GM21825 (cell line): ENCODE results near the gene PLEKHA8.
A peak's percentile ranks its signal among the peaks of the same experiment; 100 is the strongest.

Source experiments
- ATAC-seq: cut with Tn5 transposase; IDR thresholded peaks from one replicate; pipeline ENCODE4 v1.9.1; 2021; ENCODE audit warnings: mild to moderate bottlenecking, moderate library complexity; ENCODE audit not compliant: unreplicated experiment

Gene PLEKHA8

DNA sequence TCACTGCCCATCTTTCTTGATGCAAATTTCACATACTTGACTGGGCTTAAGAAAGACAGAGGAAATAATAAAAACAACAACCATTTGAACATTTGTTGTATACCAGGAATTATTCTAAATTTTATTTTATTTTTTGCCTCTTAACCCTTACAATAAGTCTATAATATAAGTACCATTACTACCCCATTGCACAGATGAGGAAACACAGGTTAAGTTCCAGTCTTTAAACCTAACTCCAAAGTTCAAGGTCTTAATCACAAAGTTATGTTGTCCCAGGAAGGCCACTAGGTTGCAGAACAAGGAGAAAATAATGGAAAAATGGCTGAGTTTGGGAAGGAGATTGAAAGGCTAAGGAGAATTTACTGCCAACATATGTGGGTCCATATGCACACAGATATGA, 5.2 kb upstream of the PLEKHA8 start:
- ATAC-seq, result no peak

- ATAC-seq, result no peak
These were observed 4.7 kb upstream of the PLEKHA8 start for GRCh38 chr7:30023524-30023923.

- ATAC-seq, result peak; percentile 73
These were observed 1.8 kb upstream of the PLEKHA8 start, which contains the start of gene FKBP14 for GRCh38 chr7:30026229-30027064. Gene FKBP14, minus strand, starts transcription at chr7:30026702. Its CDS starts 194 bp downstream, at chr7:30026508.

GRCh38 chr7:30027065-30027456, 1.2 kb upstream of the PLEKHA8 start:
- ATAC-seq, result peak; percentile 19

GRCh38 chr7:30027740-30028215, 434 bp upstream of the PLEKHA8 start:
- ATAC-seq, result peak; percentile 3

GRCh38 chr7:30028749-30029635, 780 bp downstream of the PLEKHA8 start:
- peak; percentile 15 for ATAC-seq

DNA sequence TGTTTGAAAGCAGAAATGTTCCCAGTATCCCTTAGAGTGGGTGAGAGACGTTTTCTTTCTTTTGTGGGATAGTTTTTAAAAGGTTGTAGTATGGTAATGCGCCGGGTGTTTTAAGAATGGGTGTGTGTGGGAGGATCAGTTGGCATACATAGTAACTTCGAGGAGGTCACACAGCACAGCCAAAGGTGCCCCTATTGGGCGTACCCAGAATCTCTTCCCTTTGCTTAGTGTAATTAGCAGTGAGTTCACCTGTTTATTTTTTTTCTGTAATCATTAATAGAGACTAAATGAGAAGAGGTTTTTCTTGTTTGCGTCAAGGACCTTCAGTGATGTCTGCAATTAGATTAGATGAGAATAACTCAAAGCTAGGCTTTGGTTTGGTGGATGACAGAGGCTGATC, 1.5 kb downstream of the PLEKHA8 start:
- no peak for ATAC-seq

DNA sequence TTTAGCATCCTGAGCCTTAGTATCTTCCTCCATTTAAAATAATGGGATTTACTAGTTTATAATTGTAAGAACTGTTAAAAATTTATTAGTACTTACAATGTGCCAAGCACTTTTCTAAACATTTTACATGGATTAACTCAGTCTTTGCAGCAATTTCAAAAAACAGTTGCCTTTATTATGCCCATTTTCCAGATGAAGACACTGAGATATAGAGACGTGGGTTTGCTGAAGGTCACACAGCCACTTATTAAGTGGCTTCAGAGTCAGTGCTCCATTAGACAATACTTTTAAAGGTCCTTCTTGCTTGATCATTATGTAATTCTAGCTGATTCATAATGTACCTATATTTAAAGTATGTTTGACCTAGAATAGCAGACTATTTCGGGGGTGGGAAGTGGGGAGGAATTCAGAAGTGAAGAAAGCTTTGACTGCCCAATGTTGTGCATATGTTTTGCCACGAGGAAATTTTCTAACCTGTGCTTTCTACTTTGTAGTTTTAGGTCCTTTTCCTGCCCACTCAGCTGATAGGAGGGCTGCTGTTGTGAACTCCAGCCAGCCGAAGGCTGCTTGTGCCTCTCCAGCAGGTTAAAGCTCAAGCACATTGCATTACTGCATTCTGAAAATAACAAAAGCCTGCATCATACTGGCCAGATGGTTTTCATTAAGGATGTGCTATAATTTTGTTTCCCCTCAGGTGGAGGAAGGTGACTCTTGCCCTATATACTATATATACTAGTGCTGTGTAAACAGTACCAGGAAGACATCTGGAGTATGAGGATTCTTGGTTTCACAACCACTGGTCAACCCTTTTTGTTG, 4.3 kb downstream of the PLEKHA8 start:
- no peak for ATAC-seq

DNA sequence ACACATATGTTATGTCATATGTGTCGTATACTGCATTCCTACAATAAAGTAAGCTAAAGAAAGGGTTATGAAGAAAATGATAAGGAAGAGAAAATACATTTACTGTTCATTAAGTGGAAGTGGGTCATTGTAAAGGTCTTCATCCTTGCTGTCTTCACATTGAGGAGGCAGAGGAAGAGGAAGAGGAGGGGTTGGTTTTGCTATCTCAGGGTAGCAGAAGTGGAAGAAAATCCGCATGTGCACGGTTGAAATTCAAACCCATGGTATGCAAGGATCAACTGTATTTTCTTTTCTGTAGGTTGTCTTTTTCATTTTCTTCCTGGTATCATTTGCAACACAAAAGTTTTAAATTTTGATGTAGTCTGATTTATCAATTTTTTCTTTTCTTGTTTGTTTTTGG, 6.3 kb downstream of the PLEKHA8 start:
- no peak for ATAC-seq

DNA sequence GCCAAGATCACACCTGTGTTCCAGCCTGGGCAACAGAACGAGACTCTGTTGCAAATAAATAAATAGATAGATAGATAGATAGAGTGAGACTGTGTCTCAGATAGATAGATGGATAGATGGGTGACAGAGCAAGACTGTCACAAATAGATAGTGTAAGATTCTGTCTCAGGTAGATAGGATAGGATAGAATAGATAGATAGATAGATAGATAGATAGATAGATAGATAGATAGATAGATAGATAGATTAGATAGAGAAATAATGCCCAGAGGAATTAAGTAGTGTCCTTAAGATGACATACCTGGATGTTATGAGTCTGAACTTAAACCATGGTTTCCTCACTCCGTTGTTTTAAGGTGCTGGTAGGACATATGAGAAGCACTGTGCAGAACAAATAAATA, 8.0 kb downstream of the PLEKHA8 start:
- no peak for ATAC-seq

DNA sequence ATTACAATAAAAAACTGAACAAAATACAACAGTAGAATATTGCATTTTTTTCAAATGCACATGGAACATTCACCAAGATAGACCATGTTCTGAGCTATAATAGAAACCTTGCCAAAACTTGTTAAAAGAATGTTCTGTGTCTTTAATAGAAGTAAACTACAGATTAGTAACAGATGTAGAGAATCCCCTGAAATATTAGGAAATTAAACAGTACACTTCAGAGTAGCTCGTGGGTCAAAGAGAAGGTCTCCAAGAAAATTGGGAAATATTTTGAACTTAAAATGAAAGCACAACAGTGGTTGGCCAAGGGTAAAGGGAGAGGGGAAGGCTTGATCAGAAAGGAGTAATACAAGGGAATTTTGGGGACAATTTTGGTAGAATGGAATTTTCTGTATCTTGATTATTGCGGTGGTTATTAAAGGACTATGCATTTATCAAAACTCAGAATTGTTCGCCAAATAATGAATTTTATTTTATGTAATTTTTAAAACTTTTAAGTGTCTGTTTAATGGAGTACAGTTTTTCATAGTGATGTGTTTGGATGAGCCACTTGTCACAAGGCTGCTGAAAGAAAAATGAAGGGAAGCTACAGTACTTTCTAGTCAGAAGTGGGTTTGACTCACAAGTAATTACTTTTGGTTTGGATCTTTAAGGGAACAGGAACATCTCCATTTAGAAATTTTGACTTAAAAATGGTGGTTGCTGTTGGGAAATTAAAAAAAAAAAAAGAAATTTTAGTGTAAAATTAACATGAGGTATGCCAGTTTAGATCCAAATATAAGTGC, 10.2 kb downstream of the PLEKHA8 start:
- no peak for ATAC-seq

GRCh38 chr7:30040938-30041337, 12.7 kb downstream of the PLEKHA8 start:
- no peak for ATAC-seq

GRCh38 chr7:30041526-30042269, 13.5 kb downstream of the PLEKHA8 start:
- no peak for ATAC-seq

DNA sequence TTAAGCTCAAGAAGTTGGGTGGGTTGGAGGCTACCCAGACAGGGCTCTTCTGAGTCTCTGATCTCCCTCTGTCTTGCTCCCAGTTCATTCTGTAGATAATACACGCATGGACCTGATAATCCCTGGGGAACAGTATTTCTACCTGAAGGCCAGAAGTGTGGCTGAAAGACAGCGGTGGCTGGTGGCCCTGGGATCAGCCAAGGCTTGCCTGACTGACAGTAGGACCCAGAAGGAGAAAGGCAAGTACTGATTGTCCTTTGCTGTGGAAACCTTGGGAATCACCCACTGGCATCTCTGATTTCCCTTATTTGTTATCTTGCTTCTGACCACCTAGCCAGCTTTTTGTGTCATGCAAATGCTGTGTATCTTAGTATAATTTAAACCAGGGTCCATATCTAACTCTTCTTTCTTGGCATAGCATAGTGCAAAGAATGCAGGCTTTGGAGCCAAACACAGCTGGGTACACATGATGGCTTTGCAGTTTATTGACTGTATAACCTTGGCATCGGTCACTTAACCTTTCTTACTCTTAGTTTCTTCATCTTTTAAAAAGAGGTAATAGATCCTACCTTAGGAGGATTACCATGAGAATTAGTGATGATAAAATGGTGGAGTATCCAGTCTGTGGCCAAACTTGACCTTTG, 18.0 kb downstream of the PLEKHA8 start:
- ATAC-seq, result no peak

GRCh38 chr7:30047124-30047523, 18.9 kb downstream of the PLEKHA8 start:
- no peak for ATAC-seq

GRCh38 chr7:30048582-30048981, 20.4 kb downstream of the PLEKHA8 start:
- no peak for ATAC-seq

GRCh38 chr7:30049173-30049572, 21.0 kb downstream of the PLEKHA8 start:
- ATAC-seq, result no peak

DNA sequence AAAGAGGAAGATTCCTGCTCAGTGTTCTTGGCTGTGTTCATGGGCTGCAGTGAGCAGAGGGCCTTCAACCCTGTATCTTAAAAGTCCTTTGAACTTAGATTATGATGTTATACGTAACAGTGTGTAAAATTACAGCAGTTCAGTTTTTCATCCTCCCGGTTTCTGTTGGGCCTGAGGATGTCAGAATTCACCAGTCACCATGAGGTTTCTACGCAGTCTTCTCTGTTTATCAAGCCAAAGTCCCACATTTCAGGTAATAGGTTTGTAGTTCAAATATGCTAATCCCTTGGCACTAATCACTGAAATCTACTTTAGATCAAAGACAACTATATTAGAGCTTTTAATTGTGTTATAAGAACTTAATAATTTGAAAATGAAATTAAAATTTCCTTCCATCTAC, 24.9 kb downstream of the PLEKHA8 start:
- ATAC-seq, result no peak

GRCh38 chr7:30057741-30058140, 29.5 kb downstream of the PLEKHA8 start:
- no peak for ATAC-seq
